Adipocyte (in vitro differentiated cells): ENCODE measurements around the gene CFAP53.
A peak's percentile ranks its signal among the peaks of the same experiment; 100 is the strongest.

Experiments used
- DNase-seq: peaks from one replicate; pipeline ENCODE4 v3.0.0-alpha.2; 2015; ENCODE audit warnings: low read depth
- H3K27me3 ChIP-seq: replicated peaks from 2 replicates; pipeline ENCODE4 v1.7.0; 2013; ENCODE audit warnings: mild to moderate bottlenecking, low read length, moderate library complexity; ENCODE audit not compliant: control insufficient read depth, insufficient read depth
- H3K36me3 ChIP-seq: 2 replicates; pipeline ENCODE4 v1.7.0; 2013; ENCODE audit warnings: low read length, mild to moderate bottlenecking, moderate library complexity; ENCODE audit not compliant: control insufficient read depth, insufficient read depth, severe bottlenecking
- H3K4me1 ChIP-seq: 2 replicates; pipeline ENCODE4 v1.7.0; 2013; ENCODE audit warnings: mild to moderate bottlenecking, low read length, moderate library complexity; ENCODE audit not compliant: control insufficient read depth, insufficient read depth
- H3K4me3 ChIP-seq: 2 replicates; pipeline ENCODE4 v1.7.0; 2013; ENCODE audit warnings: mild to moderate bottlenecking, low read length, moderate library complexity
- H3K9ac ChIP-seq: 2 replicates; pipeline ENCODE4 v1.7.0; 2013; ENCODE audit warnings: mild to moderate bottlenecking, low read length, moderate library complexity
- H3K9me3 ChIP-seq: 2 replicates; pipeline ENCODE4 v1.7.0; 2013; ENCODE audit warnings: mild to moderate bottlenecking, low read length, moderate library complexity; ENCODE audit not compliant: control insufficient read depth

Gene CFAP53

DNA sequence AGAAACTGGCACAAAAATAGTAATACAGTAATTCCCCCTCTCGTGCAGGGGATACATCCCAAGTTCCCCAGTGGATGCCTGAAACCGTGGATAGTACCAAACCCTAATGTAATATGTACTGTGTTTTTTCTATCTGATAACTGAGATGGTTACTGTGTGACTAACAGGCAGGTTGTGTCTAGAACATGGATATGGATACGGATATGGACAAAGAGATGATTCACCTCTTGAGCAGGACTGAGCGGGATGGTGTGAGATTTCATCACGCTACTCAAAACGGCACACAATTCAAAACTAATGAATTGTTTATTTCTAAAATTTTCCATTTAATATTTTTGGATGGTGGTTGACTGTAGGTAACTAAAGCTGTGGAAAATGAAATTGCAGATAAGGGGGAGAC, 11.6 kb upstream of the CFAP53 start:
- DNase-seq = no peak
- peaks cover 23% of the 10 kb centered on the region for H3K4me1 ChIP-seq
- no peak overlapping the region for H3K9ac ChIP-seq
- H3K4me3 ChIP-seq = no peak overlapping the region
- H3K9me3 ChIP-seq = no peaks in the 10 kb centered on the region
- peaks cover 59% of the 10 kb centered on the region for H3K36me3 ChIP-seq
- H3K27me3 ChIP-seq = no peaks in the 10 kb centered on the region

DNA sequence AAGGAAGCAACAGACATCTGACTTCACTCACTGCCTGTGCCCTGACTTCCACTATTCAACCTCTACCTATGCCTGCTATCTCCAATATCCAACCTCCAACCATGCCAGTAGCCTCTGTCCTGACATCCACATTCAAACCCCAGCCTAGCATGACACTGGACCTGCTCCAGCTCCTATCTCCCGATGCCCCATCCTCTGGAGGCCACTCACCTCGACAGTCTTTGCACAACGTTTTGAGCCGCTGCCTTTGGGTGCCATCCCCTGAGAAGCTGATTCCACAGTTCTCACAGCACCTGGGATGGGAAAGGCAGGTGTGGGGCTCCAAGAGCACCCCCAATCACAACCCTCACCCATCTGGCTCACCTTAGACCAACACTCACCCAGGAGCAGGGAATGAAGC, 10.2 kb upstream of the CFAP53 start:
- Histone ChIP-seq H3K36me3 (peaks cover 67% of the 10 kb centered on the region), H3K27me3 (no peaks in the 10 kb centered on the region), H3K9ac (no peak overlapping the region), H3K4me3 (no peak overlapping the region), H3K9me3 (no peaks in the 10 kb centered on the region), H3K4me1 (peaks cover 17% of the 10 kb centered on the region)
- DNase-seq = no peak

DNA sequence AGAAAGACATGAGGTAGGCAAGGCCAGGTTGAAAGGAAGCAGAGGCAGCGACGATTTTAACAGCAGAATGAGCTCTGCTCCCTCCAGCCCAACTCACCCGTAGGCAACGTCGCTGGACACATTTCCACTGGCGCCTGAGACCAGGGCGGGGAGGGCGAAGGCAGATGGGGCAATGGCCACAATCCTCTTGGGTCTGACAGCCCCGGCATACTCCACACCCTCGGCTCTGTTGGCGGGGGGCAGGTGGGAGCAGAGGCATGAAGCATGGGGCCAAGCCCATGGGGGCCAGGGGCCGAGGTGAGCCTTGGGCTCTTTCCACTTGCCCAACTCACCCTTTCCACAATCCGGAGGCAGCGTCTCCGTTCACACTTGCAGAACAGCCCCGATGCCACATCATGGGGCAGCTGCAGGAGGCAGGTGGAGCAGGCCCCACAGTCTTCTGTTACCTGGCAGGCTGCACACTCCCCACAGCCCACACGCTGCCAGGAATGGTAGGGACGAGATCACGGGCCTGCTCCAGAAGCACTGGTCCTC, 9.3 kb upstream of the CFAP53 start:
- Histone ChIP-seq H3K36me3 (peaks cover 76% of the 10 kb centered on the region), H3K9me3 (no peaks in the 10 kb centered on the region), H3K4me1 (peaks cover 14% of the 10 kb centered on the region), H3K4me3 (no peak overlapping the region), H3K27me3 (no peaks in the 10 kb centered on the region), H3K9ac (no peak overlapping the region)
- DNase-seq = no peak

DNA sequence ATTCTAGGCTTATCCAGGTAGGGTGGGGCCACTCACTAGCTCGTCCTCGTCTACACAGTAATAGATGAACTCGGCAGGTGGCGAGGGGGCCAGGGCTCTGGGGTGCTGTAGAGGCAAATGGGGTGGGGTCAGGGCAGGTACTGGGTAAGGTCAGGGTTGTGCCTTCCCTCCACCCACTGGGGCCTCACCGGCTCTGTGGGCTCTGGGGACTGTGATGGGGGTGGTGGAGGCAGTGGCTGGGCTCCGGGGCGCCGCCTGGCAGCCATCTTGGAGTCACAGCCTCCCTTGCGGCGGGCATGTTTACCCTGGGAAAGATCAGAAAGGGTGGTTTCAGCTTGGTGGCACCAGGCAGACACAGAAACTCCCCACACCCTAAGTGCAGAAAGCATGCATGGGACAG, 8.6 kb upstream of the CFAP53 start:
- Histone ChIP-seq H3K36me3 (peaks cover 82% of the 10 kb centered on the region), H3K27me3 (no peaks in the 10 kb centered on the region), H3K9me3 (no peaks in the 10 kb centered on the region), H3K4me1 (peaks cover 8% of the 10 kb centered on the region), H3K4me3 (no peak overlapping the region), H3K9ac (no peak overlapping the region)
- no peak for DNase-seq

DNA sequence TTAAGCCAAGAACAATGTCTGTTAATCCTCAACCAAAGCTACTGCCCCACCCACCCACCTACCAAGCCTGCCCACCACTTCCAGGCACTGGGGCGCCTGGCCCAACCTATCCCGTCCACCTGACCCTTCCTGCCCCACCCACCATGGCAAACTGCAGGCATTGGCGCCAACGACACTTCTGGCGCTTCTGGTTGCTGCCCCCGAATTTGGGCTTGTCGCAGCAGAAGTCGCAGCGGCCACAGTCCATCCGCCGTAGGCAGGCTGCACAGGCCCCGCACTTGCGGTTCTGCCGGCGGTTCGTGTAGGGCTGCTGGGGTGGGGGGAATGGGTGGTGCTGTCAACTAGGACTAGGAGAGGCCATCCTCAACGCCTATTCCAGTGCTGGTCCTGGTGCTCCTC, 7.7 kb upstream of the CFAP53 start:
- Histone ChIP-seq H3K9ac (no peak overlapping the region), H3K9me3 (no peaks in the 10 kb centered on the region), H3K27me3 (no peaks in the 10 kb centered on the region), H3K4me3 (no peak overlapping the region), H3K36me3 (peaks cover 91% of the 10 kb centered on the region), H3K4me1 (no peaks in the 10 kb centered on the region)
- DNase-seq = no peak

GRCh38 chr18:50273203-50274043, 7.1 kb upstream of the CFAP53 start:
- H3K36me3 ChIP-seq = peaks cover 94% of the 10 kb centered on the region
- H3K9ac ChIP-seq = no peak overlapping the region
- no peak for DNase-seq
- H3K9me3 ChIP-seq = no peaks in the 10 kb centered on the region
- no peaks in the 10 kb centered on the region for H3K4me1 ChIP-seq
- H3K4me3 ChIP-seq = no peak overlapping the region
- H3K27me3 ChIP-seq = no peaks in the 10 kb centered on the region

- H3K4me3 ChIP-seq = no peak overlapping the region
- no peak for DNase-seq
- no peaks in the 10 kb centered on the region for H3K27me3 ChIP-seq
- no peaks in the 10 kb centered on the region for H3K9me3 ChIP-seq
- peaks cover 86% of the 10 kb centered on the region for H3K36me3 ChIP-seq
- no peak overlapping the region for H3K9ac ChIP-seq
- H3K4me1 ChIP-seq = peaks cover 2% of the 10 kb centered on the region
Observed at GRCh38 chr18:50272568-50272967, 6.3 kb upstream of the CFAP53 start.

GRCh38 chr18:50268022-50268747, 1.9 kb upstream of the CFAP53 start:
- peaks cover 13% of the 10 kb centered on the region for H3K4me1 ChIP-seq
- peak overlapping the region; percentile 82 for H3K9ac ChIP-seq
- H3K9me3 ChIP-seq = no peaks in the 10 kb centered on the region
- peak overlapping the region; percentile 81 for H3K4me3 ChIP-seq
- no peaks in the 10 kb centered on the region for H3K27me3 ChIP-seq
- peaks cover 44% of the 10 kb centered on the region for H3K36me3 ChIP-seq
- DNase-seq = peak; percentile 69

DNA sequence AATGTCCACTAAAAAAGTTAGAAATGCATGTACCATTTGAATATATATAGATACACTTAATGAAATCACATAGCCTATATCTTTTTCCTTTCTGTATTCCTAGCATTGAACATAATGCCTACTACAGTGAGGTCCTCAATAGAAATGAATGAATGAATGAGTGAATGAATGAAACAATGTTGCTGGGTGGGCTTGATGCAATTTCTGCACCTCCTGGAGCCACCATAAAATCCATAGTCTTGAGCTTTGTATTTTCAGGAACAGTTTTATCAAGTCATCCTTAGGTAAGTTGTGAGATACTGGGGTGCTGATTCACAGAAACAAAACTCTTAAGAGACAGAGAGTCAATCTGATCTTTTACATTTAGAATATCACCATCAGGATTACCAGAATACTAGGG, 3.3 kb downstream of the CFAP53 start:
- Histone ChIP-seq H3K9me3 (peaks cover 4% of the 10 kb centered on the region), H3K4me1 (peaks cover 13% of the 10 kb centered on the region), H3K36me3 (no peaks in the 10 kb centered on the region), H3K27me3 (no peaks in the 10 kb centered on the region), H3K9ac (no peak overlapping the region), H3K4me3 (no peak overlapping the region)
- no peak for DNase-seq

DNA sequence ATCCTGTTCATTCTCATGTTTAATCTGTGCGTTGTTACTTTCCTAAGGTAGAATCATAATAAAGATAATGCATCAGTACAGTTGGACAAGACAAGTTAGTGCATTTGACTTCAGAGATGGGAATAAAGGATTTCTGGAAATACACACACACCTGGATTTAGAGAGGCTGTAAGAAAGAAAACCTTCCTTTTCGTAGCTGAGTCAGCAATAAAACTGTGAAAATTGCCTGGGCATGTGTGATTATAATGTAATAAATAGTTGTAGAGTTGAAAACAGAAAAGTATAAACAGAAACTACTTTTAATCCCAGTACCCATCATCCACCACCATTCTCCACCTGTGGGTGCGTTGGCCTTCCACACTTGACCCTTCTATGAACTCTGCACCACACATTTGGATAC, 15.4 kb downstream of the CFAP53 start:
- Histone ChIP-seq H3K4me1 (no peaks in the 10 kb centered on the region), H3K9me3 (no peaks in the 10 kb centered on the region), H3K9ac (no peak overlapping the region), H3K36me3 (no peaks in the 10 kb centered on the region), H3K4me3 (no peak overlapping the region), H3K27me3 (no peaks in the 10 kb centered on the region)
- DNase-seq = no peak

- DNase-seq = no peak
- Histone ChIP-seq H3K36me3 (no peaks in the 10 kb centered on the region), H3K4me3 (no peak overlapping the region), H3K9ac (no peak overlapping the region), H3K9me3 (no peaks in the 10 kb centered on the region), H3K4me1 (no peaks in the 10 kb centered on the region), H3K27me3 (no peaks in the 10 kb centered on the region)
Observed at GRCh38 chr18:50249576-50249975, 16.7 kb downstream of the CFAP53 start.
